GM19468 (cell line): Measurements from ENCODE around the gene RUFY1.
"Not testable (repeated sequence)": the region's sequence is repeated elsewhere in the genome, so short reads cannot be mapped to it uniquely, and the experiment has no call there.

Experiments
- ATAC-seq: cut with Tn5 transposase; IDR thresholded peaks from one replicate; pipeline ENCODE4 v1.9.1; 2021; ENCODE audit warnings: mild to moderate bottlenecking, moderate library complexity, moderate number of reproducible peaks; ENCODE audit not compliant: unreplicated experiment; ENCODE audit errors: extremely low read depth

RUFY1 gene, protein sequence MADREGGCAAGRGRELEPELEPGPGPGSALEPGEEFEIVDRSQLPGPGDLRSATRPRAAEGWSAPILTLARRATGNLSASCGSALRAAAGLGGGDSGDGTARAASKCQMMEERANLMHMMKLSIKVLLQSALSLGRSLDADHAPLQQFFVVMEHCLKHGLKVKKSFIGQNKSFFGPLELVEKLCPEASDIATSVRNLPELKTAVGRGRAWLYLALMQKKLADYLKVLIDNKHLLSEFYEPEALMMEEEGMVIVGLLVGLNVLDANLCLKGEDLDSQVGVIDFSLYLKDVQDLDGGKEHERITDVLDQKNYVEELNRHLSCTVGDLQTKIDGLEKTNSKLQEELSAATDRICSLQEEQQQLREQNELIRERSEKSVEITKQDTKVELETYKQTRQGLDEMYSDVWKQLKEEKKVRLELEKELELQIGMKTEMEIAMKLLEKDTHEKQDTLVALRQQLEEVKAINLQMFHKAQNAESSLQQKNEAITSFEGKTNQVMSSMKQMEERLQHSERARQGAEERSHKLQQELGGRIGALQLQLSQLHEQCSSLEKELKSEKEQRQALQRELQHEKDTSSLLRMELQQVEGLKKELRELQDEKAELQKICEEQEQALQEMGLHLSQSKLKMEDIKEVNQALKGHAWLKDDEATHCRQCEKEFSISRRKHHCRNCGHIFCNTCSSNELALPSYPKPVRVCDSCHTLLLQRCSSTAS

GRCh38 chr5:179550511-179551342 is at the start of gene RUFY1:
Gene RUFY1, plus strand, starts transcription at chr5:179550554. Its CDS starts 16 bp downstream, at chr5:179550570.
- ATAC-seq = peak; percentile 49

GRCh38 chr5:179501997-179502396 is 48.4 kb upstream of the RUFY1 start:
- ATAC-seq = not testable (repeated sequence)

DNA sequence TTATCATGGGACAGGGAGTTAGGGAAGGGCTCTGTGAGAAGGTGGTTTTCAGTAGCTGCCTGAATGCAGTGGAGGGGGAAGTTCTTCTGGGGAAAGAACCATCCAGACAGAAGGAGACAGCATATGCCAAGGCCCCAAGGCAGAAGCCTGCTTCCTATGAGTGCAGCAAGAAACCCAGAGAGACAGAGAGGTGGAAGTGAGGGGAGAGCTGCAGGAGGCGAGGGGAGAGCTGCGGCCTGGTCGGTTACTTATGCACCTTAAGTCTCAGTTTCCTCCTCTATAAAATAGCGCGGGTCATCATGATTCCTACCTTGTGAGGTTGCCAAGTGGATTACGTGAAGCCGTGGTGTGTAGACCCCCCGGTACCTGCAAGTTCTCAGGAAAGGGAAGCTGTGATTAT is 47.9 kb upstream of the RUFY1 start:
- ATAC-seq = not testable (repeated sequence)

DNA sequence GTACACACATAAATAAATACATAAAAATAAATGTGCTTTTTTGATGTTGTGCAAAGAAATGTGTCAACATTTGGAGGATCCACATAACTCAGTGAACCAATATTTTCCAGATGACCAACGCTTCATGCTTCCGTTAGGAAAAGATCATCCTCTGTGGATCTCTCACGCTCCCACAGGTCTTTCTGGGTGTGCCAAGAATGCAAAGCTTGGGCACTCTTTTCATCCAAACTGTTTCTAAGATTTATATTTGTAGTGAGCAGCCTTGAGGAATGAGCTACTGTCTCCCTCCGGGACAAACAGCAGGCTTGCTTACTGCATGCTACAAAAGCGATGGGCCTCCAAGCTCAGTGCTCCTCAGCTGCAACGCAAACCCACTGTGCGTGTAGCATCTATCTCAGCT is 46.2 kb upstream of the RUFY1 start:
- ATAC-seq = no peak

GRCh38 chr5:179504600-179505396 is 45.6 kb upstream of the RUFY1 start:
- ATAC-seq = no peak

GRCh38 chr5:179505636-179506261 is 44.6 kb upstream of the RUFY1 start:
- ATAC-seq = no peak

- ATAC-seq = no peak
Measured at GRCh38 chr5:179509239-179509638, 41.1 kb upstream of the RUFY1 start.

DNA sequence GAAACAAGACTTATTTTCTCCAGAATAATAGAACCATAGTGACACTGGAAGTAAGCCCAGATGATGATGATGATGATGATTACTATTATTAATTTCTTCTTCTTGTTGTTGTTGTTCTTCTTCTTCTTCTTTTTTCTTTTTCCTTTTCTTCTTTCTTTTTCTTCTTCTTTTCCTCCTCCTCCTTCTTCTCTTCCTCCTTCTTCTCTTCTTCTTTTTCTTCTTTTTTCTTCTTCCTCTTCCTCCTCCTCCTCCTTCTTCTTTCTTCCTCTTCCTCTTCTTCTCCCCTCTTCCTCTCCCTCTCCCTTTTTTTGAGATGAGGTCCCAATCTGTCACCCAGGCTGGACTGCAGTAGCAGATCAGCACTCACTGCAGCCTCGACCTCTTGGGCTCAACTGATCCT is 40.5 kb upstream of the RUFY1 start:
- no peak for ATAC-seq

DNA sequence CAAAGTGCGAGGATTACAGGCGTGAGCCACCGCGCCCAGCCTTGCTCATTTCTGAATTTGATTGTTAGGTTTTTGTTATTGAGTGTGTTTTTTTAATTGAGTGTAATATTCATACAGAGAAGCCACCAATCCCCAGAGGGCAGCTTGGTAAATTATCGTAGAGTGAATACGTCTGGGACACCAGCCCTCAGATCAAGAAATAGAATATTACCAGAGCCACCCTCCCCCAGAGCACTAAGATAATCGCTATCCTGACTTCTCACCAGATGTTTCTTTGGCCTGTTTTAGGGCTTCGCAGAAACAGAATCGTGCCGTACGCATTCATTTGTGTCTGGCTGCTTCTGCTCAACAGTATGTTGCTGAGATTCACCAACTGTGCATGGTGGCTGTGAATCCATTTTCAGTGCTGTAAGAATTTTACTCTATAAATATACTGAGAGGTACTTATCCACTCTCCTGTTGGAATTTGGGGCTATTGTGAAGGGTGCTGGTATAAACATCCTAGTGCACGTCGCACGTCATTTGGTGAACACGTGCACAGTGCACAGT is 37.8 kb upstream of the RUFY1 start:
- ATAC-seq = no peak

- not testable (repeated sequence) for ATAC-seq
Measured at GRCh38 chr5:179515501-179515900, 34.9 kb upstream of the RUFY1 start.

GRCh38 chr5:179516221-179516620 is 34.1 kb upstream of the RUFY1 start:
- no peak for ATAC-seq

DNA sequence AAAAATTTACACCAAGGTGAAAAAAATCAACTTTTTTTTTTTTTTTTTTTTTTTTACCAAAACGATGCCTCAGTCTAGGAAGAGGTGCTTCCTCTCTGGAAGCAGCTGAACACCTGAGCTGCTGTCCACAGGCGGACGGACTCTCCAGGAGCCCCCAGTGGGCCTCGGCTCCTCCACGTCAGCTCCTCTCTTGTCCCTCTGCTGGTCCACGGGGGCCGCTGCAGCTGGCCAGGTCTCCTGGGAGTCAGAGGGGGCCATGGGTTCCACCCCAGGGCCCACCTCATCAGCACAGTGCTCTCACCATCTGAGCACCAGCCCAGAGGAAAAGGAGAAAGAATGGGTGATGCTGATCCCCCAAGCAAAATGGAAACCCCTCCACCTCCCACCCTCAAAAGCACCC is 32.6 kb upstream of the RUFY1 start:
- not testable (repeated sequence) for ATAC-seq

- ATAC-seq = peak; percentile 75
Measured at GRCh38 chr5:179518369-179518768, 32.0 kb upstream of the RUFY1 start.

- not testable (repeated sequence) for ATAC-seq
Measured at GRCh38 chr5:179519416-179520070, 30.8 kb upstream of the RUFY1 start.

DNA sequence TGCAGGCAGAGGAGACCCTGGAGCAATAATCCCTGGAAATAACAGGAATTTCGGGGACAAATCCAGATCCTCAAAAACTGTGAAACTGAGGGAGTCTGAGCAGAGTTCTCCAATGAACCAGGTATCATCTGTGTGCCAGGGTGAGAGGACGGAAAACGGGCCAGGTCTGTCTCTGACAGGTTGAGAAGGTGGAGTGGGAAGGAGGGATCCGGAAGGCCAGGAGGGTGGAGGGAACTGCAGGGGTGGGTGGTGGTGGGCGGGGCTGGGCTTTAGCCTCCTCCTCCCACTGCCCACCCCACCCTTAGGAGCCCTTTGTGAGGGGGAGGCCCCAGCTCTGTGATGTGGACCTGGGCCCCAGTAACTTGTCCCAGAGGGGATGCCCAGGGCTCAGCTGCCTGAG is 28.2 kb upstream of the RUFY1 start:
- not testable (repeated sequence) for ATAC-seq

DNA sequence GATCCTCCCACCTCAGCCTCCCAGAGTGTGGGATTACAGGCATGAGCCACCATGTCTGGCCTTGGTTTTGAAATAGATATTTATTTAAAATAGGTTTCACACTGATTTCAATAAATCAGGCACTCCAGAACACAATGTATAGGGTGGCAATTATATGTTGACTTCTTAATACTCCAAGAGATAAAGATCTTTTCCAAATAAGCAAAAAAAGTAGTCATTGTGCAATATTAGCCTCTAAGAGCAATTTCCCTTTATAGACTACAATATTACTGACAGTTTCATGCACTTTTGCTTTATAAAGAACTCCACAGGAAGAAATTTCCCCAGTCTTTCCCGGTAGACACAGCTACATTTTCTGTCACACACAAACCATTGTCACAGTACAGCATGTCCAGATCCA is 23.4 kb upstream of the RUFY1 start:
- ATAC-seq = no peak

DNA sequence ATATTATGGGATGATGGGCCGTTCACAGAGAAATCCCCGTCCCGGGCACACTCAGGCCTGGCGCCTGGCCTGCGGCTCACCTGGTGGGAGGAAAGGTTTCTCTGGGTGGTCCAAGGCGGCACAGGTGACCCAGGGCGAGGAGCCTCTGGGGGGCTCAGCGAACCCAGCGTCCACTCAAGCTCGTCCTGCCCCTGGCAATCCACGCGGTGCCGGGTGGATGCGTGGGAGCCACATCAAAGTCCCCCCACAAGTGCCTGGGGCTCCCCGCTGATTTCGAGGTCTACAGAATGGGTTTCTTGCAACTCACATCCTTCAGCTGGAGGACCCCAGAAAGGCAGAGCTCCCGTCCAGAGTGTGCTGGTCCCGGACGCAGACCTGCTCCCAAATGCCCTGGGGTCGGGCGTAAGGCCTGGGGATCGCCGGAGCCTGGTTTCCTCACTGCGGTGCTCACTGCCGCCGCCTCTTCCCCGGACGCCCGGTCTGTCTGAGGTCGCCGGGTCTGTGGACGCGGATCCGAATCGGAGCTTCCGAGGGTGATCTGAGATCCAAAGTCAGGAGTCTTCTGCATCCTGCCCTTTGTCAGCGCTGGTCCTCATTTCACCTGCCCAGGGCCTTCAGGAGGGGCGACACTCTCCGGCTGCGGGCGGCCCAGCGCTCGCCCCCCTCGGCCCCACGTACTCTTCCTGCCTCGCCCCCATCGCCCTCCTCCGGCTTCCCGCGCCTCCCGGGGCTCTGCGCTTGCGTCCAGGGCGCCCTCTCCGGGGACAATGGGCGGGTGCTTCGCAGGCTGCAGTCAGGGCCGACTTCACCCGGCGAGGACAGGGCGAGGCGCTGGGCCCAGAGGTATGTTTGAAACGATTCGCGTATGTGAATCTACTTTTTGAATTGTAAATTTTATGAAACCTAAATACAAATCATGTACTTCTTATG is 20.0 kb upstream of the RUFY1 start:
- ATAC-seq = peak; percentile 42

DNA sequence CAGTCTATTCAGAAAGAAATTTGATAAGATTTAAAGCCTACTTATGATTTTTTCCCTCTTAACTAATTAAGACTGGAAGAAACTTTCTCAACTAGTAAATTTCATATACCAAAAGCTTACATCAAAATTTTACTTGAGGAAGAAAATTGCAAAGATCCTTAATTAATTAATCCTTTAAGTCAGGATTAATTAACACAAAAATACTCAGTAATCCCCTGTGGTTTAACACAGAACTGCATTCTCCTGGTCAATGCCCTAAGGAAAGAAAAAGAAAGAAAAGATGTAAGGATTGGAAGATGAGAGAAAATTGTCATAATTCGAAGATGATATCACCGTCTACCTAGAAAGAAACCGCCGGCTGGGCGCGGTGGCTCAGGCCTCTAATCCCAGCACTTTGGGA is 17.3 kb upstream of the RUFY1 start:
- ATAC-seq = no peak
